Liver (tissue), 9 donors: ENCODE data around the gene SEPTIN5. TPM values are rescaled to one million over a fixed set of nuclear protein-coding genes. Genes with fewer than 3 reads are reported as not detected.

Experiments used
- DNase-seq: peaks from one replicate; pipeline ENCODE4 v3.0.0-alpha.2; 2017; ENCODE audit warnings: low spot score
- H3K27ac ChIP-seq, 2 donors: one replicate each; pipeline ENCODE4 v1.7.0; 2013; ENCODE audit warnings: inconsistent platforms in 2 of 2, low read length in 2 of 2, control low read depth in 1 of 2, low read depth in 1 of 2, mild to moderate bottlenecking in 1 of 2
- H3K27me3 ChIP-seq, 4 donors: one replicate each; pipeline versions ENCODE4 v1.6.1 to v1.7.0; 2013; ENCODE audit warnings: low read length in 3 of 4, inconsistent platforms in 1 of 4, mild to moderate bottlenecking in 1 of 4, moderate library complexity in 1 of 4; ENCODE audit not compliant: control insufficient read depth in 4 of 4, insufficient read depth in 4 of 4
- H3K36me3 ChIP-seq, 4 donors: one replicate each; pipeline versions ENCODE4 v1.6.1 to v1.7.0; 2013; ENCODE audit warnings: low read length in 3 of 4, mild to moderate bottlenecking in 3 of 4, low read depth in 1 of 4, moderate library complexity in 1 of 4; ENCODE audit not compliant: control insufficient read depth in 4 of 4, insufficient read depth in 3 of 4
- H3K4me1 ChIP-seq, 4 donors: one replicate each; pipeline versions ENCODE4 v1.6.1 to v1.7.0; 2013; ENCODE audit warnings: low read length in 3 of 4, mild to moderate bottlenecking in 3 of 4, moderate library complexity in 1 of 4; ENCODE audit not compliant: control insufficient read depth in 4 of 4, insufficient read depth in 4 of 4
- H3K4me3 ChIP-seq, 3 donors: one replicate each; pipeline versions ENCODE4 v1.6.1 to v1.7.0; 2013; ENCODE audit warnings: low read length in 3 of 3, control low read depth in 1 of 3, low read depth in 1 of 3, mild to moderate bottlenecking in 1 of 3
- H3K9ac ChIP-seq, 2 donors: one replicate each; pipeline ENCODE4 v1.7.0; 2013; ENCODE audit warnings: low read length in 2 of 2, mild to moderate bottlenecking in 2 of 2, moderate library complexity in 2 of 2, control low read depth in 1 of 2, low read depth in 1 of 2
- H3K9me3 ChIP-seq, 4 donors: one replicate each; pipeline versions ENCODE4 v1.6.1 to v1.7.0; 2013; ENCODE audit warnings: low read length in 3 of 4; ENCODE audit not compliant: control insufficient read depth in 4 of 4
- ATF3 ChIP-seq: IDR thresholded peaks from 2 replicates; pipeline ENCODE4 v1.6.1; 2016; ENCODE audit warnings: antibody characterized with exemption
- CTCF ChIP-seq: fragments of 150-350 bp; IDR thresholded peaks from 2 replicates; pipeline ENCODE4 v1.5.1; 2017; ENCODE audit warnings: improper control_type of control experiment, low read depth, low read length; ENCODE audit not compliant: missing input control
- EGR1 ChIP-seq, 2 donors: IDR thresholded peaks; 2 replicates each; pipeline ENCODE4 v1.6.1; 2016 to 2018; ENCODE audit warnings: antibody characterized with exemption in 2 of 2, low read depth in 2 of 2
- FOXA2 ChIP-seq: IDR thresholded peaks from 2 replicates; pipeline ENCODE4 v1.6.1; 2016; ENCODE audit warnings: antibody characterized with exemption
- HNF4A ChIP-seq, 2 donors: conservative IDR thresholded peaks; 2 replicates each; pipeline ENCODE4 v1.6.1; 2016; ENCODE audit warnings: antibody characterized with exemption in 2 of 2, mild to moderate bottlenecking in 2 of 2
- HNF4G ChIP-seq: IDR thresholded peaks from 2 replicates; pipeline ENCODE4 v1.6.1; 2016; ENCODE audit warnings: antibody characterized with exemption
- JUND ChIP-seq, 2 donors: IDR thresholded peaks; 2 replicates each; pipeline ENCODE4 v1.6.1; 2016; ENCODE audit warnings: antibody characterized with exemption in 2 of 2
- NR2F2 ChIP-seq: IDR thresholded peaks from 2 replicates; pipeline ENCODE4 v1.6.1; 2016; ENCODE audit warnings: antibody characterized with exemption
- REST ChIP-seq: IDR thresholded peaks from 2 replicates; pipeline ENCODE4 v1.6.1; 2016; ENCODE audit warnings: antibody characterized with exemption, mild to moderate bottlenecking
- RXRA ChIP-seq, 2 donors: IDR thresholded peaks; 2 replicates each; pipeline ENCODE4 v1.6.1; 2017 to 2018; ENCODE audit warnings: antibody characterized with exemption in 2 of 2, mild to moderate bottlenecking in 1 of 2
- SP1 ChIP-seq: IDR thresholded peaks from 2 replicates; pipeline ENCODE4 v1.6.1; 2018; ENCODE audit warnings: antibody characterized with exemption, mild to moderate bottlenecking
- TAF1 ChIP-seq: conservative IDR thresholded peaks from 2 replicates; pipeline ENCODE4 v1.6.1; 2016; ENCODE audit warnings: antibody characterized with exemption, mild to moderate bottlenecking
- ZBTB33 ChIP-seq: IDR thresholded peaks from 2 replicates; pipeline ENCODE4 v1.6.1; 2016; ENCODE audit warnings: antibody characterized with exemption
- WGBS: extraction: QIAGEN DNeasy Blood & Tissue Kit; methylation state at CpG from one replicate; pipeline ENCODE4 v1.1.7; 2013; 5-methylcytosine and 5-hydroxymethylcytosine counted together
- polyA plus RNA-seq, 2 donors: library from polyadenylated mRNA; stranded (reverse) in 1 of 2; unstranded in 1 of 2; fragments of 200-250 nt in 1 of 2; fragments of >200 nt in 1 of 2; fragmentation: Nextera tagmentation in 1 of 2; extraction: Ambion mirVana in 1 of 2; gene quantifications; one replicate each; pipeline versions ENCODE4 v1.2.1 to v1.2.3, GENCODE V29; 2013 to 2015
- total RNA-seq, 2 donors: library from RNA; depleted of rRNA; stranded (reverse); fragments of >200 nt; gene quantifications; one replicate each; pipeline ENCODE4 v1.2.3, GENCODE V29; 2014
- donor health status: healthy.
- donor health status: healthy.
- donor health status: healthy.
- donor health status: healthy.
- donor health status: healthy.

SEPTIN5 gene
- total and polyA plus RNA-seq, 4 donors = 0.26 to 3.5 (median 2.8) TPM

- TF ChIP-seq JUND (IDR thresholded peaks at IDR 0.05) (no peak), CTCF (no peak), ATF3 (no peak), TAF1 (no peak), REST (no peak)
- WGBS = 70% methylated on average over 33 of the region's 33 CpGs
- no peak overlapping the region for H3K4me3 ChIP-seq
- no peaks in the 10 kb centered on the region for H3K9me3 ChIP-seq
- peaks cover 9 to 34% (median 10%) of the 10 kb centered on the region in 4 donors for H3K4me1 ChIP-seq
- H3K27ac ChIP-seq = no peak overlapping the region
- no peak overlapping the region for H3K9ac ChIP-seq
- peaks cover 0 to 1% (median 0%) of the 10 kb centered on the region in 4 donors for H3K36me3 ChIP-seq
- peaks cover 0 to 15% (median 6%) of the 10 kb centered on the region in 4 donors for H3K27me3 ChIP-seq
- DNase-seq = no peak
These were observed 47.6 kb downstream of the SEPTIN5 start for GRCh38 chr22:19761725-19762567.

- no peaks in the 10 kb centered on the region for H3K9me3 ChIP-seq
- peaks cover 3 to 15% (median 7%) of the 10 kb centered on the region in 4 donors for H3K27me3 ChIP-seq
- TF ChIP-seq SP1 (no peak), ATF3 (no peak), TAF1 (no peak), HNF4A (conservative IDR thresholded peaks at IDR 0.05) (no peak), REST (no peak), ZBTB33 (no peak), NR2F2 (no peak), EGR1 (IDR thresholded peaks at IDR 0.05; ENCODE audit: low read depth in 2 of 2) (no peak), FOXA2 (no peak), CTCF (no peak), HNF4G (no peak), RXRA (IDR thresholded peaks at IDR 0.05) (no peak)
- no peak overlapping the region for H3K9ac ChIP-seq
- peaks cover 0 to 1% (median 0%) of the 10 kb centered on the region in 4 donors for H3K36me3 ChIP-seq
- 80% methylated on average over 34 of the region's 34 CpGs for WGBS
- DNase-seq = no peak
- peaks cover 5 to 38% (median 8%) of the 10 kb centered on the region in 4 donors for H3K4me1 ChIP-seq
- H3K4me3 ChIP-seq = no peak overlapping the region
- H3K27ac ChIP-seq = no peak overlapping the region
These were observed 48.5 kb downstream of the SEPTIN5 start for GRCh38 chr22:19762568-19763457.
